Hematopoietic multipotent progenitor cell (in vitro differentiated cells): ENCODE data around the gene SCGB3A2. TPM values are rescaled to one million over a fixed set of nuclear protein-coding genes. Genes with fewer than 3 reads are reported as not detected.

Experiments
- DNase-seq, 3 donors: peaks; one replicate each; pipeline ENCODE4 v3.0.0-alpha.2; 2011 to 2015; ENCODE audit warnings: low read depth in 2 of 3, low spot score in 2 of 3
- total RNA-seq: library from RNA; depleted of rRNA; stranded (reverse); fragments of >200 nt; gene quantifications from one replicate; pipeline ENCODE4 v1.2.3, GENCODE V29; 2012

The SCGB3A2 gene
- total RNA-seq, 1 donor: not detected

- DNase-seq: no peak
Measured at GRCh38 chr5:147901599-147902039, 23.1 kb downstream of the SCGB3A2 start.

GRCh38 chr5:147902609-147903115, 24.2 kb downstream of the SCGB3A2 start:
- no peak for DNase-seq

- DNase-seq: no peak
Measured at GRCh38 chr5:147904110-147904509, 25.6 kb downstream of the SCGB3A2 start.

- DNase-seq: no peak
Measured at GRCh38 chr5:147906326-147907095, 28.0 kb downstream of the SCGB3A2 start, which contains the start of gene C5orf46. TSS of gene C5orf46 (minus strand) at chr5:147906538. CDS start at chr5:147906501, 37 bp downstream.

GRCh38 chr5:147911427-147911826, 32.9 kb downstream of the SCGB3A2 start:
- no peak for DNase-seq

- peak in 2 of 3 donors; percentile 22 to 89 for DNase-seq
Measured at GRCh38 chr5:147912011-147912410, 33.5 kb downstream of the SCGB3A2 start.

- no peak for DNase-seq
Measured at GRCh38 chr5:147913786-147914185, 35.3 kb downstream of the SCGB3A2 start.

- peak in 1 of 3 donors; percentile 38 for DNase-seq
Measured at GRCh38 chr5:147918101-147918685, 39.7 kb downstream of the SCGB3A2 start.

GRCh38 chr5:147918899-147919298, 40.4 kb downstream of the SCGB3A2 start:
- no peak for DNase-seq

GRCh38 chr5:147920420-147921030, 42.0 kb downstream of the SCGB3A2 start:
- no peak for DNase-seq

- DNase-seq: peak in 2 of 3 donors; percentile 41 to 48
Measured at GRCh38 chr5:147921136-147921535, 42.6 kb downstream of the SCGB3A2 start.

GRCh38 chr5:147925020-147925419, 46.5 kb downstream of the SCGB3A2 start:
- DNase-seq: no peak

GRCh38 chr5:147927901-147928300, 49.4 kb downstream of the SCGB3A2 start:
- no peak for DNase-seq

GRCh38 chr5:147930769-147931168, 52.3 kb downstream of the SCGB3A2 start:
- peak in 2 of 3 donors; percentile 33 to 60 for DNase-seq

Other genes with a start within 250 kb of the SCGB3A2 start
- gene JAKMIP2, start 96.0 kb upstream of the SCGB3A2 start, total RNA-seq: 8.6 TPM
- not detected for gene SPINK1, start 47.0 kb upstream of the SCGB3A2 start, total RNA-seq
- not detected for gene C5orf46, start 27.8 kb downstream of the SCGB3A2 start, total RNA-seq
- not detected for gene SPINK5, start 185.3 kb downstream of the SCGB3A2 start, total RNA-seq